ENCODE measurements around the gene CACUL1. TPM values are rescaled to one million over a fixed set of nuclear protein-coding genes. Genes with fewer than 3 reads are reported as not detected.

CACUL1 gene
- total and polyA plus RNA-seq, 2 donors (not counting 3 experiments of a cell fraction or from before 2014, with no cell fraction given): 6.0 to 35.1 TPM

GRCh38 chr10:118628397-118628796 lies 126.4 kb downstream of the CACUL1 start:
- no peak overlapping the region for H3K9ac ChIP-seq (replicated peaks; ENCODE audit: extremely low read depth, insufficient read depth, low read length)
- TF ChIP-seq EZH2 (IDR thresholded peaks at IDR 0.05; ENCODE audit: borderline replicate concordance, low read depth, low read length, severe bottlenecking) (no peak), POLR2AphosphoS5 (IDR thresholded peaks at IDR 0.05; ENCODE audit: insufficient read depth, low read depth, low read length) (no peak), FOS (IDR thresholded peaks at IDR 0.05; ENCODE audit: borderline replicate concordance, insufficient read depth, low read length) (no peak), CTCF (IDR thresholded peaks at IDR 0.05; ENCODE audit: extremely low read depth in 1 of 2, insufficient read depth in 1 of 2, low read depth in 1 of 2, low read length in 2 of 2) (no peak), MAX (IDR thresholded peaks at IDR 0.05; ENCODE audit: insufficient read depth, insufficient read length) (no peak), JUN (IDR thresholded peaks at IDR 0.05; ENCODE audit: borderline replicate concordance, insufficient read depth, insufficient read length, low read depth) (no peak), POLR2A (IDR thresholded peaks at IDR 0.05; ENCODE audit: low read depth, low read length) (no peak), MYC (IDR thresholded peaks at IDR 0.05; ENCODE audit: low read depth, low read length) (no peak), GATA2 (IDR thresholded peaks at IDR 0.05; ENCODE audit: insufficient read depth, insufficient read length, low read depth, low read length) (no peak)
- CTCF ChIA-PET: interaction anchor here (1.4 kb wide), 1 partner anchor 32 kb away, joined by 4 read pairs; no protein-coding TSS in a partner anchor
- no peaks in the 10 kb centered on the region for H3K9me3 ChIP-seq (replicated peaks; ENCODE audit: control insufficient read depth, insufficient read depth, low read length)
- H3K27me3 ChIP-seq (ENCODE audit: control insufficient read depth in 2 of 2, insufficient read depth in 2 of 2, low read length in 2 of 2): peaks cover 0 to 2% of the 10 kb centered on the region in 2 experiments
- no peak overlapping the region for H3K4me3 ChIP-seq (replicated peaks in 1 of 3; ENCODE audit: insufficient read depth in 1 of 3, low read depth in 1 of 3, low read length in 3 of 3)
- no peak for DNase-seq (ENCODE audit: low read depth, low spot score)
- no peaks in the 10 kb centered on the region for H3K9me1 ChIP-seq (replicated peaks; ENCODE audit: control insufficient read depth, extremely low read depth, insufficient read depth, low read length)
- H4K20me1 ChIP-seq (replicated peaks; ENCODE audit: control insufficient read depth, extremely low read depth, insufficient read depth, low read length): no peaks in the 10 kb centered on the region
- H3K36me3 ChIP-seq (ENCODE audit: control insufficient read depth in 2 of 2, extremely low read depth in 1 of 2, insufficient read depth in 2 of 2, low read length in 2 of 2): no peaks in the 10 kb centered on the region
- H3K79me2 ChIP-seq (ENCODE audit: control insufficient read depth, insufficient read depth, low read length): no peaks in the 10 kb centered on the region
- H3K4me2 ChIP-seq (ENCODE audit: insufficient read depth, low read length): no peak overlapping the region
- H2AFZ ChIP-seq (ENCODE audit: low read depth, low read length): no peak overlapping the region
- no peak for FAIRE-seq
- POLR2A ChIA-PET: no interaction called here
- dilution Hi-C loops (cut with MboI; ENCODE audit: extremely low pct_ligation_motif_present, low sequenced_read_pairs) (no loop called here), intact Hi-C loops (cut with micrococcal nuclease) (no loop called here)
- no peak overlapping the region for H3K27ac ChIP-seq (ENCODE audit: insufficient read depth, low read depth, low read length)
- H3K4me1 ChIP-seq (ENCODE audit: control insufficient read depth, extremely low read depth, insufficient read depth, low read length): no peaks in the 10 kb centered on the region
- BruUV-seq (replicated peaks): no TSS peak
